Activated CD8-positive, alpha-beta memory T cell treated with anti-CD3 and anti-CD28 coated beads for 36 hours (primary cell): ENCODE measurements around the gene S100A5. TPM values are rescaled to one million over a fixed set of nuclear protein-coding genes. Genes with fewer than 3 reads are reported as not detected.

Source experiments
- CTCF ChIA-PET: fragments of 350-600 bp; sonication (Branson Sonifier 250); formaldehyde crosslinking; loops from one replicate; lab custom pipeline; 2021; ENCODE audit warnings: antibody characterized with exemption; lab: Charles Lee
- POLR2A ChIA-PET: fragments of 350-600 bp; sonication (Branson Sonifier 250); formaldehyde crosslinking; loops from one replicate; lab custom pipeline; 2021; ENCODE audit warnings: antibody characterized with exemption; lab: Charles Lee
- total RNA-seq, 2 experiments: library from RNA; stranded (reverse); gene quantifications; one replicate each; pipeline ENCODE4 v1.2.3, GENCODE V29; 2021

Gene S100A5
- total RNA-seq, 2 experiments from 2014 or later: 1.1 to 1.2 TPM

DNA sequence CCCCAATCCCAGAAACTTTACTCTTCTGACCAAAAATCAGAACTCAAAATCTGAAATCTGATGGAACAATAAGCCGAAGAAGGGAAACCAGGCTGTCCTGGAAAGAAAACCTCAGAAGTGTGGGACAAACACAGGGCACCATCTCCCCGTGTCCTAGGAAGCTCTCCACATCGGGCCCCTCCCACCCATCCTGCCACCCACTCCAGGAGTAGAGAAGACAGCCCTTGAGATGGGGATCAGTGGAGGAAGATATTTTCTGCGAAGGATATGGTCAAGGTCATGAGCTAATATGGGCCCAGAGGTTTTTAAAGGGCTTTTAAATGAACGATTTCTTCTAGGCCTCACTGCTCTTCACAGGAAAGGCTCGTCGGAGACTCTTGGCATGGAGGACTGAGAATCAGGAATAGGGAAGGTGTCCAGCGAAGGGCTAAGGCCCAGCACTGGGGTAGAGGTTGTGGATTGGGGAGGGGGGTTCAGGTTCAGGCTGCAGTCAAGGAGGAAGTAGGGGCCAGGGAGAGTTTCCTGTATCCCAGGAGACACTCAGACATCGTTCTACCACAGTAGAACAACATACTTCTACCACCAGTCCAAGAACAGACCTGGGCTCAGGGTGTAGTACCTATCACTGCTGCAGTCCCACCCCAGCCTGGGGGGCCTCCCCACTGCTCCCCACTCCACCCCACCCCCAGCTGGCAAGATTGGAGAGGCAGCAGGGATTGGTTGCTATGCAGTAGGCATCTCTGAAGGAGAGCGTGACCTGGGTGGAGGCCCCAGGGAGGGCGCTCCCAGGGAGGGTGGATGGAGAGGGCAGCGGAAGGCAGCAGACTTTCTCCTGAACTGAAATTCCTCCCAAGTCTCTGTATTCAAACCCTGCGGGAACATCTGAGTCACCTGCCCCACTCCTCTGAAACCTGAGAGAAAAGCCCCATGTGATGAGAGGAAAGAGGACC, 1.2 kb upstream of the S100A5 start:
- ChIA-PET CTCF (interaction anchor here (1.8 to 4.5 kb wide), 3 partner anchors 8 to 27 kb away, joined by 5 to 66 read pairs (median 17); partner anchors contain the start of gene S100A6), POLR2A (no interaction called here)

DNA sequence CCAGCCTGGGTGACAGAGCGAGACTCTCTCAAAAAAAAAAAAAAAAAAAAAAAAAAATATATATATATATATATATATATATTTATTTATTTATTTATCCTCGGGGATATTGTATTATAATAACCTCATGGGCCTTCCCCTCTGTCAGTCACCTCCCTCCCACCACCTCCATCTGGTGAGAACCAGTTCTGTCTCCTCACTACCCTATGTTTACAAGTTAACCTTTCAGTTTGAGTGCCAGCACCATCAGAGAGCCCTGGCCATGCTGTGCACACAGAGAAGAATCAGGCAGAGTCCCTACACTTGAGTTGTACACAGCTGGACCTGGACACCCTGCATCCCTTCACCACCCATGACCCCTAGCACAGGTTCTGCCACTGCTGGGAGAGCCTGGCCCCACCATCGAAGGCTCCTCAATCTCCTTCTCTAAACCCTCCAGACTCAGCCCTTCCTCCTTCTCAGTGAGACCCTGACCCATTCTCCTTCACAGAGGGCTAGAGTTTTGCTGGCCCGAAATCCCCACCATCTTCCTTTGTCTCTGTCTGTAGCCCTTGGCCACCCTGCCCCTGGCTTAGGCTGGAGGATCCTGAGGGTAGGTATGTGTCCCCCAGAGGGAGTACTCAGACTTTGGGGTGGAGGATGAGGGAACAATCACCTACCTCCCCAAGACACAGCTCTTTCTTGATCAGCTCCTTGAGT, 1.2 kb downstream of the S100A5 start:
- ChIA-PET CTCF (interaction anchor here (0.7 to 2.6 kb wide), 2 partner anchors 27 to 30 kb away, joined by 3 to 17 read pairs; no protein-coding TSS in a partner anchor), POLR2A (no interaction called here)

DNA sequence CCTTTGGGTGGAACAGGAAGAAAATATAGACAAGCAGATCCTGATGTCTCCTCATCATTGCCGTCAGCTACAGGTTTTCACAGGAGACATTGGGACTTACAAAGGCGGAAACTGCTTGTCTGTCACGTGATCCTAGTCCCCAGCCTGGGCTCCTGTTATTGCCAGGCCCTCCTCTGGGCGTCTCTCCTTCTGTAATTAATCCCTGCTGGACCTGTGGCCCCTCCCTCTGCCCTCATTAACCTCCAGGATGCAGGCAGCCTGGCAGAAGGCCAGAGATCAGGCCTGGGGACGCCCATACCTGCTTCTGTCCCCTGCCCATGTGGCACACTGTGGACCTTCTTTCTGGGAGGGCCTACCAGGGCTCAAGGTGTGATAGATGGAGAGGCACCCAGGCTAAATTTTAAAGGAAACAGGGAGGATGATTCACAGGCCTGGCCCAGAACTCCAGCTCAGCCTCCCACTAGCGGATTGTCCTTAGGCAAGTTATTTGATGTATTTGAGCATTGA, 2.4 kb downstream of the S100A5 start:
- POLR2A ChIA-PET: no interaction called here
- CTCF ChIA-PET: no interaction called here

GRCh38 chr1:153537376-153537730, 3.4 kb downstream of the S100A5 start:
- ChIA-PET CTCF (interaction anchor here (1.2 kb wide), 1 partner anchor 31 kb away, joined by 6 read pairs; no protein-coding TSS in a partner anchor), POLR2A (interaction anchor here (2.7 kb wide), 1 partner anchor 29 kb away, joined by 8 read pairs; no protein-coding TSS in a partner anchor)

DNA sequence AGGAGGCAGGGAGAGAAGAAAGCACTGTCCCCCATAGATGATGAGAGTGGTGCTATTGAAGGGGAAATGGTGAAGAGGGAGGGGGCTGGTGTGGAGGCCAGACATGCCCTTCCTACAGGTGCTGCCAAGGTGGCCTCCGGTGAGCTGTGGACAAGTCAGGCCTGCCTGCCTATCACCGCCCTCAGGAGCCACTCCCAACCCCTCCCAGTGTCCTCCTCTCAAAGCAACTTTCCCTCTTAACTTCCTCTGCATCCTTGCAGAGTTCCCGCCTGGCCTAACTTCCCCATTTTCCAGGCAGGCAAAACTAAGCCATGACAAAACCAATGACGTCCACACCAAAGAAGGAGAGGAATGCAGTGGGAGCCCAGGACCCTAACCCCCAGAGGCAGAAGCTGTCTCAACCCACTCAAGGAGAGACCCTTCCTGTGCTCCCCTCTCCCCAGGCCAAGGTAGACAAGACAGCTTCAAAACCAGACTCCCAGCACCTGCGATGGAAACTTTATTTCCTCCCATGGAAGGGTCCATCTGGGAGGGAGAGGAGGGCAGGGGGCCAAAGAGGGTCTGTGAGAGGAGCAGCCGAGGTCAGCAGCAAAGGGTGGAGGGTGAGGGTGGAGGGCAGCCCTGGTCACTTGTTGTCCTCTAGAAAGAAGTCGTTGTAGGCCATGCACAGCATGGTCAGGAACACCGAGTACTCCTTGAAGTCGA, 3.9 kb downstream of the S100A5 start:
- POLR2A ChIA-PET: interaction anchor here (2.3 to 2.8 kb wide), 3 partner anchors 8 to 31 kb away, joined by 8 to 29 read pairs (median 9); partner anchors contain the start of gene S100A4
- CTCF ChIA-PET: interaction anchor here (1.2 to 5.5 kb wide), 4 partner anchors 8 to 98 kb away, joined by 6 to 66 read pairs (median 10); partner anchors contain the start of genes CHTOP and S100A4

DNA sequence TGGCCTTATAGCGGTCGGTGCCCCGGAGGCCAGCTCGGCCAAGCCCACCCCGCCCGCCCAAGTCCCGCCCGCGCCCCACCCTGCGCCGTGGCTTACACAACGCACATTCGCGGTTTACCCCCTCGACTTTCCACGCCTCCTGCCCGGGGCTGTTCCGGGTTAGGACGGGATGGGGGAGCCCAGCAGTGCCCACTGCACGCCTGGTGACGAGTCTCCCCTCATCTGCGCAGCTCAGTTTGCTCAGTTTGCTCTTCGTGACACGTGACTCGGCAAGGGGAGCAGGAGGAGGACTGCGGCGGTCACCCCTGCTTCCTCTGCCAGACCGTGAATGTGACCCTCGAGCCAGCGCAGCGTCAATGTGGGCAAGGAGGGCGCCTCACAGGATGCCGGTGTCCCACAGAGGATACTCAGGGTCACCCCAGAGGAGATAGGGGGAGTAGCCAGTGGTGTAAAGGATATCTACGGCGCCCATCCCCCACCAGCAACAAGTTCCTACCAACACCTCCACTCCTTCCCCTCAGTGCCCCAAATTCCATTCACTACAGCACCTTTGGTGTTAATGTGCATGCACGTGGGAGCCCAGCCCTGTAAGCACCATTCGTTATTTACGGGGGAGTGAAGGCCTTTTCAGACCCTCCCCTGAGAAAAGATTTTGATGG, 4.6 kb downstream of the S100A5 start:
- ChIA-PET CTCF (interaction anchor here (1.7 to 5.6 kb wide), 6 partner anchors 8 to 98 kb away, joined by 4 to 124 read pairs (median 28); partner anchors contain the start of genes CHTOP and S100A4), POLR2A (interaction anchor here (0.5 to 2.8 kb wide), 8 partner anchors 9 to 98 kb away, joined by 3 to 29 read pairs (median 7); partner anchors contain the start of genes CHTOP and S100A4)

DNA sequence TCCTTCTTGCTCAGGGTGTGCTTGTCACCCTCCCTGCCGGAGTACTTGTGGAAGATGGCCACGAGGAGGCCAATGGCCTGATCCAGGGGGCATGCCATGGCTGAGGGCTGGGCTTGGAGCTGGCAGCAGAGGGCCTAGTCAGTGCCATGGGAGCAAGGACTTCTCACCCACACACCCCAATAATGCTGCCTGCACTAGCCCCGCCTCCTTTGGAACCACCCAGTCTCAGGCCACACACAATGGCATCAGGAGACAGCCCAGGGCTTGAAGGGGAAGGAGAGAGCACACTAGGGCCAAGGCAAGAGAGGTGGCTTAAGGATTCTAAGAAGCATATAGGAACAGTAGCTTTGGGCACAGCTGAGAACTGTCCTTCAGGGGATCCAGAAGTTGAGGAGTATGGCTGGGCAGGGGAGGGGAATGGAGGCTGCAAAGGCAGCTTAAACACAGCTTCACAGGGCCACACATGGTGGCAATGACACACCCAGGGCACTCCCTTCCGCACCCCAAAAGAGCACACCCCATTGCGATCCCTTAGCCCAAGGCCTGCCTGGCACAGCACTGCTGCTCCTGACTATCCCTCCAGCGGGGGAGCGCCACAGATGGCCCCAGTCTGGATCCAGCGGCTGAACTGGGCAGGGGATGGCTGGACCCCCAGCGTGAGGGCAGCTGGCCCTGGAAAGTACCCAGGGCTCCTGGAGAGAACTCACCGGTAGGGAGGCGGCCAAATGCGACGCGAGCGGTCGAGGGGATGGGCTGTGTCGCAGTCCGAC, 5.3 kb downstream of the S100A5 start, which contains the start of gene S100A6:
Gene S100A6 (minus strand): TSS at position 750 of the 770 bp plus-strand sequence. CDS start 652 bp downstream, at position 98.
- CTCF ChIA-PET: interaction anchor here (1.7 to 5.6 kb wide), 6 partner anchors 9 to 99 kb away, joined by 4 to 124 read pairs (median 28); partner anchors contain the start of genes CHTOP and S100A4
- POLR2A ChIA-PET: interaction anchor here (0.5 to 2.8 kb wide), 9 partner anchors 9 to 99 kb away, joined by 3 to 29 read pairs (median 6); partner anchors contain the start of genes CHTOP and S100A4

GRCh38 chr1:153534925-153535241, 5.9 kb downstream of the S100A5 start:
- ChIA-PET CTCF (interaction anchor here (1.7 to 5.6 kb wide), 6 partner anchors 9 to 100 kb away, joined by 4 to 124 read pairs (median 28); partner anchors contain the start of genes CHTOP and S100A4), POLR2A (interaction anchor here (0.6 to 2.8 kb wide), 6 partner anchors 10 to 99 kb away, joined by 3 to 29 read pairs (median 8); partner anchors contain the start of genes CHTOP and S100A4)

DNA sequence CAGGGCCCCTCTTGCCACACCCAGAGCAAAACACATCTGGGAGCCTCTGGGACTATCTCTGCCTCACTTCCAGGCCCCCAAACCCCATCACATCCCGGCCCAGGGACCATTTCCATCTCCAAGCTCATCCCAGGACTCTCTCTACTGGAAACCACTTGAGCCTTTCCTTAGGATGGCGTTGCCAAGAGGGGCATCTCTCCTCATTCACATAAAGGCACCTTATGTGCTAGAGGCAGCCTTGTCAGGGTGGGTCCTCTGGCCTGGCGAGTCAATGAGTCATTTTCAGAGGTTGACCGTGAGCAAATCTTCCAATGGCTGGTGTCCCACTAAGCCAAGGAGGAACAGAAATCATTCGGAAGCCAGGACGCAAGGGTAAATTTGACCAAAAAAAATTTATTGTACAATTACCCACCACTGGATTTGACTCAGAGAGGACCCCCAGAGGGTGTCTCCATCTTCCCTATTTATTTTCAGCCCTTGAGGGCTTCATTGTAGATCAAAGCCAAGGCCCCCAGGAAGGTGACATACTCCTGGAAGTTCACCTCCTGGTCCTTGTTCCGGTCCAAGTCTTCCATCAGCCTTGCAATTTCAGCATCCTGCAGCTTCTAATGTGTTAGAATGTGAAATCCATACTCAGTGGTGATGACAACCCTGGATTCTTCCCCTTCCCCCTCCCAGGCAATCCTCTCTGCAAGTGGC, 6.4 kb downstream of the S100A5 start:
- POLR2A ChIA-PET: interaction anchor here (0.6 to 3.1 kb wide), 7 partner anchors 10 to 100 kb away, joined by 3 to 29 read pairs (median 9); partner anchors contain the start of genes CHTOP and S100A4
- CTCF ChIA-PET: interaction anchor here (1.0 to 5.6 kb wide), 7 partner anchors 10 to 100 kb away, joined by 4 to 124 read pairs (median 12); partner anchors contain the start of genes CHTOP and S100A4

DNA sequence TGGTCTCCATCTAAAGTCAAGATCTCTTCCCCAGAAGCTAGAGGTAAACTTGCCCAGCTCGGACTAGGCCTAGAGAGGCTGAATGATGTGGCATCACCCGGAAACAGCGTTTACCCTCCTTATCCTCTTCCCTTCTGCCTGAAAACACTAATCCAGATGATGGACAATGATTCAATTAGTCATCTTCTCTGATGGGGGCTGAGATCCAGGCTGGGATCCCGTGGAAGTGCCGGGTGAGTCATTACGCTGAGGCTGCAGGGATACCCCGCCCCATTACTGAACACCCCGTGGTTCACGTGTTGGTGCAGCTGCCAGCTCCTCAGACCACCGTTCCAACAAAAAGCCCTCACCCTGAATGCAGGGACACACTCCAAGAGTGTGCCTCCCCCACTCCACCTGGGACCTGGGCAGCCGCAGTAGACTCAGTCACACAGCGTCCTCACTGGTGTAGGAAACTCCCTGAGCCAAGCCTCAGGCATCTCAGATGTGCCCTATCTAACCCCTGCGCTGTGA, 7.0 kb downstream of the S100A5 start:
- POLR2A ChIA-PET: interaction anchor here (1.5 to 3.1 kb wide), 3 partner anchors 11 to 38 kb away, joined by 4 to 23 read pairs (median 4); partner anchors contain the start of gene S100A4
- CTCF ChIA-PET: interaction anchor here (0.8 to 5.6 kb wide), 13 partner anchors 11 to 202 kb away, joined by 3 to 124 read pairs (median 5); partner anchors contain the start of genes S100A2 and S100A4

DNA sequence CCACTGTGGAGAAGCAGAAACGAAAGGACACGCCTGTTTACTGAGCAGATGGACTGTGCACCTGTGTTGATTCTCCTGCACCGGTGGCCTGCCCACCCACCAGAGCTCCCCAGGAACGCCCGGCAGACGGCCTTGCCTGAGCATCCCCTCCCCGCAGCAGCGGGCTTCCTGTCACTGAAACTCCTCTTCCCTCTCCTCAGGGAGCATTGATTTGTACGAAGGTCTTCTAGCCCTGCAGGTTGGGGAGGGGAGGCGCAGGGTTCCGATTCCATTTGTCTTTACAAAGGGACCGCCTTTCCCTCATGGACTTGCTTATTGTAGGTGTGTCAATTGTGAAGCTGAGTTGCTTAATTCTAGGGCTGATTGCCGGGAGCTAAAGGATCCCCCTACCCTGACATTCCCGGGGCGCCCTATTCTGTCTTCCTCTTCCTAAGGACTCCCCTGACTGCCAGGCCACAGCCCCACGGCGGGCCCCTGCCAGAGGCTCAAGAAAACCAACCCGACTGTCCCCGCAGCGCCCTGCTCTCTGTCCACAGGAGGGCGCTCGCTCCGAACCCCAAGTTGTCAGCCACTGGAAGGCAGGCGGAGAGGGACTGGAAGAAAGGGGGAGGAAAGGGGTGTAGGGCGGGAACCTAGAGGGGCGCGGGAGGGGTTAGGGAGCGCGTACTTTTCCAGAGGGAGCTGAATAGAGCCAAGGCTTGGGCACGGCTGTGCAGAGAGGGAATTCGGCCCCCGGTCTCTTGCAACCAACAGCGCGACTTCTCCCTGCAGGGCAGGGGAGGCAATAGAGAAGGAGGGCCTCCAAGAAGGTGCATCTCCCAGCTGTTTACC, 7.8 kb downstream of the S100A5 start:
- ChIA-PET CTCF (interaction anchor here (0.8 to 5.6 kb wide), 18 partner anchors 8 to 203 kb away, joined by 3 to 124 read pairs (median 5); partner anchors contain the start of genes S100A2, S100A4 and S100A5), POLR2A (interaction anchor here (1.4 to 3.1 kb wide), 5 partner anchors 12 to 102 kb away, joined by 4 to 23 read pairs (median 5); partner anchors contain the start of genes CHTOP and S100A4)

GRCh38 chr1:153532181-153532580, 8.6 kb downstream of the S100A5 start:
- POLR2A ChIA-PET: interaction anchor here (0.7 to 3.1 kb wide), 5 partner anchors 12 to 102 kb away, joined by 3 to 23 read pairs (median 5); partner anchors contain the start of genes CHTOP and S100A4
- CTCF ChIA-PET: interaction anchor here (0.9 to 5.6 kb wide), 11 partner anchors 9 to 45 kb away, joined by 3 to 124 read pairs (median 6); partner anchors contain the start of genes S100A2, S100A4 and S100A5

DNA sequence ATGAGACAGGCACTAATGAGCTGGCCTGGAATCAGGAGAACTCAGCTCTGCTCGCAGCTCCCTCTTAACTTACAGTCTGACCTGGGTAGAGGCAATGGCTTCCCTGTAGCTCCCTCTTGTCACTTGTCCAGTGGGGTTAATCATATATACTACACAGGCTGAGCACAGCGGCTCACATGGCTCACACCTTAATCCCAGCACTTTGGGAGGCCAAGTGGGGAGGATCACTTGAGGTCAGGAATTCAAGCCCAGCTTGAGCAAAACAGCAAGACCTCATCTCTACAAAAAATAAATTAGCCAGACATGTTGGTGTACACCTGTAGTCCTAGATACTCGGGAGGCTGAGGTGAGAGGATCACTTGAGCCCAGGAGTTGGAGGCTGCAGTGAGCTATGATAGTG, 9.1 kb downstream of the S100A5 start:
- CTCF ChIA-PET: interaction anchor here (0.6 to 5.6 kb wide), 10 partner anchors 10 to 198 kb away, joined by 3 to 124 read pairs (median 6); partner anchors contain the start of genes S100A2, S100A4 and S100A5
- POLR2A ChIA-PET: interaction anchor here (0.7 to 3.1 kb wide), 4 partner anchors 13 to 103 kb away, joined by 3 to 23 read pairs (median 12); partner anchors contain the start of genes CHTOP and S100A4

DNA sequence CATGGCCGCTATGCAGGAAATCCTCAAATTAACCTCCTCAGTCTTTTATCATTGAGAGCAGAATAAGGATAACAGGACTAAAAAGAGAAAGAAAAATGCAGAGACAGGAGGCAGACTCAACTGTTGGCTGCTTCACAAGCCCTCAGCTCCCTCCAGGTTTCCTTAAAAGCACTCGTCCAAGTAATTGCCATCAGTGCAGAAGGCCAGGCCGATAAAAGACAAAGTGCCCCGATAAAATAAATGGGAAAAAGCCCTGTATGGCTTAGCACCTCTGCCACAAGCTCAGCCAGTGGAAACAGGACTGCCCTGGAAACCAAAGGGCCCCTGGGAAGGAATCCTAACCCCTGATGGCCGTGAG, 13.1 kb downstream of the S100A5 start:
- CTCF ChIA-PET: interaction anchor here (1.0 kb wide), 2 partner anchors 17 to 19 kb away, joined by 3 read pairs; no protein-coding TSS in a partner anchor
- POLR2A ChIA-PET: no interaction called here
